ENCODE results near the gene TMEM244.
"Not testable (repeated sequence)": the region's sequence is repeated elsewhere in the genome, so short reads cannot be mapped to it uniquely, and the experiment has no call there.

Gene TMEM244

GRCh38 chr6:129866688-129867087, 5.6 kb upstream of the TMEM244 start:
- no peak for DNase-seq

DNA sequence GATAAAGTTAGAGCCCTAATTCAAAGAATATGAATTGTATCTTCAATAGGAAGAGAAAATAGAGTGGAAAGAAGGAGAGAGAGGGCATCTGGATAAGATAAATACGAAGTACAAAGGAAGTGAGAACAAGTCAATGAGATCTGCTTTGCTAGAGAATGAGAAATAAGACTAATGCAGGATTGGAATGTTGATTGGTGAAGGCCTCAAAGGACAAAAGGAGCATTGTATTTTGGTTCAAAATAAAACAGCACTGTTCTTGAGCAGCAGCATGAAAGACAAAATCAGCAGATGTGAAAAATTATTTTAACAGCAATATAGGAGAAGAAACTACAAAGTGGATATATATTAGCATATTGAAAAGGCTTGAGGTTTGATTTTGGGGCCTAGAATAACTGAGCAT, 5.1 kb upstream of the TMEM244 start:
- DNase-seq = no peak

- no peak for DNase-seq
Measured at GRCh38 chr6:129865013-129865412, 3.9 kb upstream of the TMEM244 start.

DNA sequence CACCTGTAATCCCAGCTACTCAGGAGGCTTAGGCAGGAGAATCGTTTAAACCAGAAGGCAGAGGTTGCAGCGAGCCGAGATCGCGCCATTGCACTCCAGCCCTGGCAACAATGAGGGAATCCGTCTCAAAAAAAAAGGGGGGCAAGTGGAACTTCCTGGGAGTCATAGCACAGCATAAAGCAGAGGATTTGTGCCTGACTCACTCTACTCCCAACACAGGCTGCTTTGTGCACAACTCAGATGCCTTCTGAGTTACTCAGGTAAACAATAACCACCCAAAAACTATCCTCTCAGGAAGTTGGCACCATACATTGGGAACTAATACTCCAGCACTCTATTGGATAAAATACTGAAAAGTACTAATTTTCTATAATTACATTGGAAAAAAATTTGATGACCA, 2.5 kb upstream of the TMEM244 start:
- no peak for DNase-seq

DNA sequence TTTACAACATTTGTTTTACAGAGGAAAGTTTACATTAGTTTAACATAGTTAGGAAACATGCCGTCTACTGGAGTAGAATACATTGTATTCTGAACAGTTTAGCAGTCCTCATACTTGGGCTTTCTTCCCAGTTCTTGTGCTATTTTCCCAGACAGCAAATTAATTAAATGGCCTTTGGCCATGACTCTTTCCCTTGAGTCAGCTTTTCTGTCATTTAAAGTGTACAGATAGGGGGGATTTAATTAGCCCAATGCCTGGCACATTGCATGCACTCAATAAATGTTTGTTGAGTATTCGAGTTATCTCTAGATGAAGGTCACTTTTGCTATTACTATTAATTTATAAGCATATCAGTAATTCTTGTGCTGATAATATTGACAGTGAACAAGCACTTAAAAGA, 1.6 kb downstream of the TMEM244 start:
- DNase-seq = no peak

DNA sequence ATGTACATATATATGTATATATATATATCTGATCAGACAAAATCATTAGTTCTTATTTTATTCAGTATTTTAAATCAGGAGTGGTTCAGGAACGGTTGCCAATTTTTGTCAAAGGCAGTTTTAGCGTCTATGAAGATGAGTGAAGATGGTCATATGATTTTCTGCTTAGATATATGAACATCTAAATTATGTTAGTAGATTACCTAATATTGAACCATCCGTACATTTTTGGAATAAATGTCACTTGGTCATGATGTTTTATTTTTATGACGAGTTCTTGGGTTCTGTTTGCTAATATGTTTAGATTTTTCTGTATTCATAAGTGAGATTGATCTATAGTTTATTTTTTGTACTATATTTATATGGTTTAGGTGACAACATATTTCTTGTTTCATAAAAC, 3.3 kb downstream of the TMEM244 start:
- no peak for DNase-seq

DNA sequence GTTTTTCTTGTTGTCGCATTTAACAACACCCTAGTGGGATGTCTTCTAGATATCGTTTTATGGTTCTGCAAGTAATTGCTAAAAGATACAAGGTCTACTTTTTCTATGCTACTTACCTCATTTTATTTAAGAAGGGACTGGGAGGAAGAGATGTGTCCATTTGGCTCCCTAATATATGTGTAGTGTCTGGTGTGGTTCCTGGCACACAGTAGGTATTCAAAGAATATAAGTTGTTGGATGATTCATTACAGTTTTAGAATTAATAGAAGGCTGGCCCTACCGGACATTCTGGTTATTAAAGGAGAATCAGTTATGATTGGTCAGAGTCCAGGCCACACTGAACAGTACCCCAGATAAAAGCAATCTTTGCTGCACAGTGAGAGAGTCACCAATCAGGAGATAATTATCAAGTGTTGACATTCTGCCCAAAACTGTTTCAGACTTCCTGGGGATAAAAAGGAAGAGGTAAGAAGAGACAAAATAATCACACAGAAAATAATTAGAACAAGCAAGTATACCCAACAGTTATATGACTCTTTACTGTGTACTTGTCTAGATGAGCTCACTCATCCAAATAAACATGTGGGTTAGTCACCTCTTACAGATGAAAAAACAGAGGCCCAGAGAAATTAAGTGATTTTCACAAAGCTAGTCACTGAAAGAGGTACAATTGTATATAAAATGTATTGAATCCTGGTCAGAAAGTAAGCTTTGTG, 7.0 kb downstream of the TMEM244 start:
- DNase-seq = no peak

DNA sequence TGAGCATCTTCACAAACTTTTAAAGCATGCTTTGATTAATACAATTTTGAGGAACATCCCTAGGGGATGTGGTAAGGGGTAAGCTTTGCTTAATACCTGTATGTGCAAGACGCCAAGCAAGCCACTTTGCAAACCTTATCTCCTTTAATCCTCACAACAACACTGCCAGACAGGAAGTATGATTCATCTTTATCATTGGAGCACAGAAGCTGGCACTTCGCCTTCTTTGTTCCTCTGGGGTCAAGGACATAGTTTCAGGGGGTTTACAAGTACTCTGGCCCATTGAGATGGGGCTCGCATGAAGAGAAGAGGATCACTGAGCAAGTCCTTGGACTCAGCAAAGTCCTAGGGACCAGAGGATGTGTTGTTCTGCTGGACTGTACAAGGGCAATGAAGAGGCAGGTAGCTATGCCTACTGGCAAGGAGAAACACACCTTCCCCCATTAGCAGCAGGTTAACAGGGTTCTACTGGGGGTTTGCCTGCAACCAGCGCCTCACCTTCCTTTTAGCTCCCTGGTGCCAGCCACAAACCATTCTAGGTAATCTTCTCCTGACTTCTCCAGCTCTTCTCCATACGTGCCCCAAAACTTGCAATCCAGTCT, 8.8 kb downstream of the TMEM244 start:
- no peak for DNase-seq

GRCh38 chr6:129849456-129849855, 11.7 kb downstream of the TMEM244 start:
- DNase-seq = no peak

DNA sequence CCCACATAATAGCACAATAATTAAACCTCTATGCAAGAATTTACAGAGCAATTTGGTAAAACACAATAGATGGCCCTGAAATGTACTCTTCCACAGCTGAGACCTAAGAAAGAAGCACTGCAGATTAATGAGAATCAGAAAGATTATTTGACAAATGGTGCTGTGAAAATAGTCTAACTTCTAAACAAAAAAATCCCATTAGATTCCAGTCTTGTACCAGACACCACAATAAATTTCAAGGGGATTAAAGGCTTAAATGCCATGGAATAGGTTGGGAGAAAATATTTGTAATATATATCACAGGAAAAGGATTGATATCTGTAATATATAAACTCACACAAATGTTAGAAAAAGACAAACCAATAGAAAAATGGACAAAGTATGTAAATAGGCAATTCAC, 14.4 kb downstream of the TMEM244 start:
- no peak for DNase-seq

- no peak for DNase-seq
Measured at GRCh38 chr6:129845696-129846095, 15.4 kb downstream of the TMEM244 start.

DNA sequence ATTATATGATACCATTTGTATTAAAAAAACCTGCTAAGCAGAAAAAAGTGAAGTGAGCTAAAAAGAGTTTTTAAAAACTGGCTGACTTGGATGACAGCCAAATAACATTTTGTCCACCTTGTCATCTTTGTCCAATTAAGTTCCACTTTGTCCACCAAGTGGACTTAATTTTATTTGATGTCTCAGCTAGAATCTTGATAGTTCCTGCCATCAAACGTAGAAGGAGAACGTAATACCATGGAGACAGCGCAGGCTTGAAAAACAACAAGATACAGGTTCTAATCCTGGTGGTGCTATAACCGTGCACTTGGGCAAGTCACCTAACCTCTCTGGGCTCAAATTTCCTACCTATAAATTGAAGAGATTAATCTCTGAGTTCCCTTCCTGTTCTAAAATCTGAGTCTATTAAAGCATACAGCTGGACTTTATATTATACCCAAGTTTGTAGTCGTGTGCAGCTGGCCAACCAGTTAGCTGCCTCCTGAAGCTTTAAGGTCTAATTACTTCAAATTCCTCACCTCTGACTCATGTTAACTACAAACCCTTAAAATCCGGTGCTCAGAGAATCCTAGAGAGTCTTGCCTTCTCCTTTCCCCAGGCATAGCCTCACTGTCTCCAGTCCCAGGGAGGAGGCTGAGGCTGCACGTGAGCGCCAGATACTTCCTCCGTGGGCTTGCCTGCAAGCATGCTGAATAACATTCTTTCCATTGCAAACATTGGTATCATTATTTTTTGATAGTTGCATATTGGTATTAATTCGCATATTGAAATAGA, 16.8 kb downstream of the TMEM244 start:
- no peak for DNase-seq

GRCh38 chr6:129843573-129843972, 17.5 kb downstream of the TMEM244 start:
- no peak for DNase-seq

GRCh38 chr6:129842881-129843409, 18.2 kb downstream of the TMEM244 start:
- no peak for DNase-seq

- no peak for DNase-seq
Measured at GRCh38 chr6:129842137-129842536, 19.0 kb downstream of the TMEM244 start.

DNA sequence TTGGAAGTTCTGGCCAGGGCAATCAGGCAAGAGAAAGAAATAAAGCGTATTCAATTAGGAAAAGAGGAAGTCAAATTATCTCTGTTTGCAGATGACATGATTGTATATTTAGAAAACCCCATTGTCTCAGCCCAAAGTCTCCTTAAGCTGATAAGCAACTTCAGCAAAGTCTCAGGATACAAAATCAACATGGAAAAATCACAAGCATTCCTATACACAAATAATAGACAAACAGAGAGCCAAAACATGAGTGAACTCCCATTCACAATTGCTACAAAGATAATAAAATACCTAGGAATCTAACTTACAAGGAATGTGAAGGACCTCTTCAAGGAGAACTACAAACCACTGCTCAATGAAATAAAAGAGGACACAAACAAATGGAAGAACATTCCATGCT, 21.6 kb downstream of the TMEM244 start:
- DNase-seq = not testable (repeated sequence)

DNA sequence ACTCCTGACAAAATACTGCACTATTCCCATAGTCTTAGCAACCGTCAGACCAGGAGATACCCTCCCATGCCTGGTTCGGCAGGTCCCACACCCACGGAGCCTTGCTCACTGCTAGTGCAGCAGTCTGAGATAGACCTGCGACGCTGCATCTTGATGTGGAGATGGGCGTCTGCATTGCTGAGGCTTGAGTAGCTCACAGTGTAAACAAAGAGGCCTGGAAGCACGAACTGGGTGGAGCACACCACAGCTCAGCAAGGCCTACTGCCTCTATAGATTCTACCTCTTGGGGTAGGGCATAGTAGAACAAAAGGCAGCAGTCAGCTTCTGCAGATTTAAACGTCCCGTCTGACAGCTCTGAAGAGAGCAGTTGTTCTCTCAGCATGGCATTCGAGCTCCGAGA, 25.4 kb downstream of the TMEM244 start:
- no peak for DNase-seq

GRCh38 chr6:129832299-129832698, 28.8 kb downstream of the TMEM244 start:
- DNase-seq = no peak

- DNase-seq = no peak
Measured at GRCh38 chr6:129828229-129828628, 32.9 kb downstream of the TMEM244 start.

- DNase-seq = no peak
Measured at GRCh38 chr6:129818251-129818650, 42.9 kb downstream of the TMEM244 start.

GRCh38 chr6:129817821-129818220, 43.3 kb downstream of the TMEM244 start:
- no peak for DNase-seq

- DNase-seq = no peak
Measured at GRCh38 chr6:129817332-129817731, 43.8 kb downstream of the TMEM244 start.

GRCh38 chr6:129812145-129812777, 48.9 kb downstream of the TMEM244 start:
- DNase-seq = no peak
